GM21786 (cell line): Measurements from ENCODE around the gene FAM199X.
"Not testable (repeated sequence)": the region's sequence is repeated elsewhere in the genome, so short reads cannot be mapped to it uniquely, and the experiment has no call there.

ENCODE experiments used
- ATAC-seq: cut with Tn5 transposase; IDR thresholded peaks from one replicate; pipeline ENCODE4 v1.9.1; 2021; ENCODE audit not compliant: unreplicated experiment

FAM199X gene

GRCh38 chrX:104187931-104188330 is 21.7 kb downstream of the FAM199X start:
- no peak for ATAC-seq

GRCh38 chrX:104189837-104190236 is 23.6 kb downstream of the FAM199X start:
- ATAC-seq, result no peak

GRCh38 chrX:104193485-104193884 is 27.2 kb downstream of the FAM199X start:
- ATAC-seq, result no peak

GRCh38 chrX:104195013-104195412 is 28.8 kb downstream of the FAM199X start:
- ATAC-seq, result no peak

GRCh38 chrX:104195489-104196084 is 29.3 kb downstream of the FAM199X start:
- peak; percentile 77 for ATAC-seq

GRCh38 chrX:104205548-104205947 is 39.3 kb downstream of the FAM199X start:
- no peak for ATAC-seq

GRCh38 chrX:104211187-104211586 is 44.9 kb downstream of the FAM199X start:
- ATAC-seq, result no peak

- ATAC-seq, result not testable (repeated sequence)
These were observed 63.8 kb downstream of the FAM199X start for GRCh38 chrX:104230060-104230459.
